Activated T-helper 1 cell treated with anti-CD3 and anti-CD28 coated beads, Interleukin-12 subunit alpha, Interleukin-12 subunit beta, Interleukin-2, Interleukin-4 antibody, amounts not matched to agents 30 ng/mL and 10 ng/mL and 1 ng/mL, durations not matched to agents 14 hours and 24 hours and 36 hours (primary cell): Measurements from ENCODE around the gene KRT10. TPM values are rescaled to one million over a fixed set of nuclear protein-coding genes. Genes with fewer than 3 reads are reported as not detected.

ENCODE experiments used
- DNase-seq: peaks from one replicate; pipeline ENCODE4 v3.0.0; 2021; ENCODE audit warnings: low spot score
- H3K27ac Mint-ChIP-seq: one replicate; pipeline ENCODE4 v1.8.0; 2021; ENCODE audit warnings: mild to moderate bottlenecking, mixed read lengths
- H3K27me3 Mint-ChIP-seq: one replicate; pipeline ENCODE4 v1.8.0; 2022; ENCODE audit warnings: mild to moderate bottlenecking, moderate library complexity, mixed read lengths; ENCODE audit not compliant: insufficient read depth
- H3K36me3 Mint-ChIP-seq: one replicate; pipeline ENCODE4 v1.8.0; 2021; ENCODE audit warnings: low read depth, mixed read lengths
- H3K4me1 Mint-ChIP-seq: one replicate; pipeline ENCODE4 v1.8.0; 2021; ENCODE audit warnings: low read depth, mixed read lengths
- H3K4me3 Mint-ChIP-seq: one replicate; pipeline ENCODE4 v1.8.0; 2021; ENCODE audit warnings: mild to moderate bottlenecking, moderate library complexity, mixed read lengths
- H3K9me3 Mint-ChIP-seq: one replicate; pipeline ENCODE4 v1.8.0; 2021; ENCODE audit warnings: mixed read lengths
- intact Hi-C: fragments of 100-400 bp; cut with micrococcal nuclease; formaldehyde crosslinking; loops from one replicate; pipeline ENCODE4 v1.15.1; 2024
- total RNA-seq: library from RNA; stranded (reverse); gene quantifications from 2 replicates; pipeline ENCODE4 v1.2.3, GENCODE V29; 2022

KRT10 gene
- total RNA-seq, 1 donor from 2014 or later = 28.0 TPM

- Mint-ChIP-seq H3K27me3 (peaks cover 22% of the 10 kb centered on the region), H3K36me3 (no peaks in the 10 kb centered on the region), H3K4me1 (no peaks in the 10 kb centered on the region), H3K4me3 (no peak overlapping the region), H3K9me3 (no peaks in the 10 kb centered on the region), H3K27ac (no peak overlapping the region)
- intact Hi-C loops = no loop called here
- DNase-seq = no peak
These were observed 30.5 kb downstream of the KRT10 start for GRCh38 chr17:40791787-40792436.

- Mint-ChIP-seq H3K4me3 (no peak overlapping the region), H3K9me3 (no peaks in the 10 kb centered on the region), H3K27ac (no peak overlapping the region), H3K36me3 (no peaks in the 10 kb centered on the region), H3K27me3 (peaks cover 18% of the 10 kb centered on the region), H3K4me1 (no peaks in the 10 kb centered on the region)
- DNase-seq = no peak
- intact Hi-C loops = no loop called here
These were observed 31.3 kb downstream of the KRT10 start for GRCh38 chr17:40791111-40791510.

- DNase-seq = no peak
- Mint-ChIP-seq H3K9me3 (no peaks in the 10 kb centered on the region), H3K36me3 (no peaks in the 10 kb centered on the region), H3K27me3 (peaks cover 34% of the 10 kb centered on the region), H3K27ac (no peak within 1 kb of the TSS), H3K4me1 (no peaks in the 10 kb centered on the region), H3K4me3 (no peak within 1 kb of the TSS)
- intact Hi-C loops = no loop called here
These were observed 40.0 kb downstream of the KRT10 start, which contains the start of gene KRT27 for GRCh38 chr17:40782450-40782849. KRT27 (minus strand) TSS chr17:40782550; CDS start chr17:40782493, 57 bp downstream.

GRCh38 chr17:40779181-40779909 is 43.1 kb downstream of the KRT10 start:
- intact Hi-C loops = no loop called here
- Mint-ChIP-seq H3K9me3 (no peaks in the 10 kb centered on the region), H3K4me3 (no peak overlapping the region), H3K27ac (no peak overlapping the region), H3K4me1 (no peaks in the 10 kb centered on the region), H3K27me3 (peaks cover 50% of the 10 kb centered on the region), H3K36me3 (no peaks in the 10 kb centered on the region)
- DNase-seq = no peak

GRCh38 chr17:40778461-40778860 is 44.0 kb downstream of the KRT10 start:
- Mint-ChIP-seq H3K4me1 (no peaks in the 10 kb centered on the region), H3K27me3 (peaks cover 50% of the 10 kb centered on the region), H3K4me3 (no peak overlapping the region), H3K36me3 (no peaks in the 10 kb centered on the region), H3K27ac (no peak overlapping the region), H3K9me3 (no peaks in the 10 kb centered on the region)
- DNase-seq = no peak
- intact Hi-C loops = no loop called here

GRCh38 chr17:40777971-40778370 is 44.4 kb downstream of the KRT10 start:
- H3K27me3 Mint-ChIP-seq = peaks cover 47% of the 10 kb centered on the region
- intact Hi-C loops = no loop called here
- no peaks in the 10 kb centered on the region for H3K4me1 Mint-ChIP-seq
- H3K36me3 Mint-ChIP-seq = no peaks in the 10 kb centered on the region
- no peaks in the 10 kb centered on the region for H3K9me3 Mint-ChIP-seq
- no peak for DNase-seq
- H3K27ac Mint-ChIP-seq = no peak overlapping the region
- H3K4me3 Mint-ChIP-seq = no peak overlapping the region

- H3K36me3 Mint-ChIP-seq = no peaks in the 10 kb centered on the region
- no peaks in the 10 kb centered on the region for H3K9me3 Mint-ChIP-seq
- peaks cover 52% of the 10 kb centered on the region for H3K27me3 Mint-ChIP-seq
- intact Hi-C loops = no loop called here
- no peak overlapping the region for H3K4me3 Mint-ChIP-seq
- H3K4me1 Mint-ChIP-seq = no peaks in the 10 kb centered on the region
- H3K27ac Mint-ChIP-seq = no peak overlapping the region
- no peak for DNase-seq
These were observed 45.0 kb downstream of the KRT10 start for GRCh38 chr17:40777459-40777858.

- H3K27ac Mint-ChIP-seq = no peak overlapping the region
- intact Hi-C loops = no loop called here
These were observed 46.5 kb downstream of the KRT10 start for GRCh38 chr17:40775945-40776344.

GRCh38 chr17:40772101-40772500 is 50.3 kb downstream of the KRT10 start, which contains the start of gene KRT26:
KRT26 (minus strand) TSS chr17:40772201; CDS start chr17:40772113, 88 bp downstream.
- no peaks in the 10 kb centered on the region for H3K9me3 Mint-ChIP-seq
- no peak for DNase-seq
- no peaks in the 10 kb centered on the region for H3K36me3 Mint-ChIP-seq
- H3K27me3 Mint-ChIP-seq = peaks cover 40% of the 10 kb centered on the region
- intact Hi-C loops = no loop called here
- H3K4me1 Mint-ChIP-seq = no peaks in the 10 kb centered on the region
- H3K4me3 Mint-ChIP-seq = no peak within 1 kb of the TSS
- H3K27ac Mint-ChIP-seq = no peak within 1 kb of the TSS

More at GRCh38 chr17:40775945-40776344, 46.5 kb downstream of the KRT10 start:
- Mint-ChIP-seq H3K4me1 (no peaks in the 10 kb centered on the region), H3K36me3 (no peaks in the 10 kb centered on the region), H3K4me3 (no peak overlapping the region), H3K9me3 (no peaks in the 10 kb centered on the region), H3K27me3 (peaks cover 51% of the 10 kb centered on the region)
- no peak for DNase-seq

Other genes starting within 250 kb of the KRT10 start
- 125 and 132 TPM in 2 replicates for gene SMARCE1, start 174.8 kb downstream of the KRT10 start, total RNA-seq
- gene KRT222, start 157.4 kb downstream of the KRT10 start, total RNA-seq = not detected in 2 replicates
- gene KRT24, start 118.9 kb downstream of the KRT10 start, total RNA-seq = not detected in 2 replicates
- gene KRT25, start 67.3 kb downstream of the KRT10 start, total RNA-seq = not detected in 2 replicates
- gene KRT26, start 50.4 kb downstream of the KRT10 start, total RNA-seq = not detected in 2 replicates
- gene KRT27, start 40.1 kb downstream of the KRT10 start, total RNA-seq = not detected in 2 replicates
- gene KRT28, start 22.7 kb downstream of the KRT10 start, total RNA-seq = not detected in 2 replicates
- gene KRT12, start 44.6 kb upstream of the KRT10 start, total RNA-seq = not detected in 2 replicates
- not detected in 2 replicates for gene KRT20, start 62.6 kb upstream of the KRT10 start, total RNA-seq
- gene KRT23, start 115.0 kb upstream of the KRT10 start, total RNA-seq = not detected in 2 replicates
- gene KRT39, start 144.3 kb upstream of the KRT10 start, total RNA-seq = not detected in 2 replicates
- gene KRT40, start 161.7 kb upstream of the KRT10 start, total RNA-seq = not detected in 2 replicates
- gene KRTAP3-3, start 171.6 kb upstream of the KRT10 start, total RNA-seq = not detected in 2 replicates
- not detected in 2 replicates for gene KRTAP3-2, start 177.3 kb upstream of the KRT10 start, total RNA-seq
- not detected in 2 replicates for gene KRTAP3-1, start 186.5 kb upstream of the KRT10 start, total RNA-seq
- gene KRTAP1-5, start 204.6 kb upstream of the KRT10 start, total RNA-seq = not detected in 2 replicates
- not detected in 2 replicates for gene KRTAP1-4, start 207.6 kb upstream of the KRT10 start, total RNA-seq
- not detected in 2 replicates for gene KRTAP1-3, start 212.3 kb upstream of the KRT10 start, total RNA-seq
- not detected in 2 replicates for gene KRTAP1-1, start 218.8 kb upstream of the KRT10 start, total RNA-seq
- gene KRTAP2-1, start 224.7 kb upstream of the KRT10 start, total RNA-seq = not detected in 2 replicates
- not detected in 2 replicates for gene KRTAP2-2, start 232.6 kb upstream of the KRT10 start, total RNA-seq
- gene KRTAP2-3, start 237.5 kb upstream of the KRT10 start, total RNA-seq = not detected in 2 replicates
- gene KRTAP2-4, start 243.3 kb upstream of the KRT10 start, total RNA-seq = not detected in 2 replicates